H1 (cell line): Measurements from ENCODE around the gene GLMN.

Experiments
- GABPA ChIP-seq: IDR thresholded peaks from 2 replicates; pipeline ENCODE4 v1.6.1; 2011; ENCODE audit warnings: mild to moderate bottlenecking, low read length, moderate library complexity, borderline replicate concordance; ENCODE audit not compliant: insufficient read depth
- POLR2A ChIP-seq, 2 experiments: IDR thresholded peaks; 1 replicate in 1 of 2; 2 replicates in 1 of 2; pipeline ENCODE4 v1.6.1; 2011; ENCODE audit warnings: low read depth in 2 of 2, low read length in 2 of 2, mild to moderate bottlenecking in 2 of 2; ENCODE audit errors: control extremely low read depth in 1 of 2
- SAP30 ChIP-seq: fragments of 300-600 bp; sonication (generic); IDR thresholded peaks from 2 replicates; pipeline ENCODE4 v1.7.1; 2012; ENCODE audit warnings: low read length, moderate library complexity, mild to moderate bottlenecking, inconsistent platforms; ENCODE audit not compliant: insufficient read depth, insufficient replicate concordance
- SP4 ChIP-seq: IDR thresholded peaks from 2 replicates; pipeline ENCODE4 v1.6.1; 2012; ENCODE audit warnings: low read length, inconsistent platforms
- TAF1 ChIP-seq: IDR thresholded peaks from 2 replicates; pipeline ENCODE4 v1.6.1; 2011; ENCODE audit warnings: mild to moderate bottlenecking, low read depth, low read length
- TCF12 ChIP-seq: IDR thresholded peaks from 2 replicates; pipeline ENCODE4 v1.6.1; 2011; ENCODE audit warnings: low read depth, mild to moderate bottlenecking, low read length
- YY1 ChIP-seq: IDR thresholded peaks from 2 replicates; pipeline ENCODE4 v1.6.1; 2011; ENCODE audit warnings: low read depth, mild to moderate bottlenecking, low read length

DNA sequence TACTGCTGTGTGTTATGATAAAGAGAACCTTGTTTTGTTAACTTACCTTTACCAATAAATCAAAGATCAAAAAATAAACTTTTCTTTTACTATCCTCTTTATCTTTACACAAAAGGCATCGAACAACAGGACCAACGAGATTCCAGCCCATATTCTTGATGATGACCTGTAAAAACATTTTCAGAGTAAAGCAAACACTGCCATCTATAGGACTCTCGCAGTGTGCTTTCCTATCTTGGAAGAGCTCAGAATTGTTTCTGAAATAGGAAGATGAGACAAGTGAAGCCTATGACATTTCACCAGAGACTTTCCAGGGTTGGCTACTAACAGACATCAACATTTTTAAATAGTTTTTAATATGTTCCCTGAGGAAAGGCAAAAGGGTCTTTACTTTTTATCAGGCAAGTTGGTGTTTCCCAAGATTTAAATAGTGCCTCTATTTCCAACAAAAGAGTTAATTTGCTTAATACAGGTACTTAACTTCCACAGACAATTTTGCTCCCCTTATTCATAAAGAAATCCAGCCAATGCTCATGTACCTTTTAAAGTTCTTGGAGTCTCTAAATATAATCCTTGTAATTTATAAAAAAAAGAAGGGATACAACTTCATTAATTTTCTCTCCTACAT is 7.3 kb downstream of the GLMN start:
- TF ChIP-seq GABPA (no peak), YY1 (no peak), TCF12 (no peak), TAF1 (no peak), SAP30 (no peak), SP4 (no peak), POLR2A (IDR thresholded peaks at IDR 0.05; ENCODE audit: control extremely low read depth in 1 of 2, low read depth in 2 of 2, low read length in 2 of 2) (no peak)
